Measurements from ENCODE around the gene S100A14.
"Not testable (repeated sequence)": the region's sequence is repeated elsewhere in the genome, so short reads cannot be mapped to it uniquely, and the experiment has no call there.

The S100A14 gene

DNA sequence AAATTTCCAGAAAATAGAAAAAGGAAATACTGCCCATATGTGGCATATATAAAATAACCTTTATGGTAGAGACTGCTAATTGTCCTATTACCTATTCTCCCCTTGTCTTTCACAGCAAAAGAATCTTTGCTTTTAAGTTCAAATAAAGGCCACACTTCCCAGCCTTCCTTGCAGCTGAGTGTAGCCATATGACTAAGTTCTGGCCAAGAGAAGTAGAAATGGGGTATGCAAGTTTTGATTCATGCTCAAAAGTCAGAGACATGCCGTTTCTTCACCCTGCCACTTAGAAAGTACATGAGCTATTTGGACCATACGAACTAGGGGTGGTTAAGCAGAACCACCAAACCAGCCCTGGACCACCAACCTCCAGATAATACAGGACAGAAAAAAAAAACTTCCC lies 32.1 kb downstream of the S100A14 start:
- DNase-seq = no peak

DNA sequence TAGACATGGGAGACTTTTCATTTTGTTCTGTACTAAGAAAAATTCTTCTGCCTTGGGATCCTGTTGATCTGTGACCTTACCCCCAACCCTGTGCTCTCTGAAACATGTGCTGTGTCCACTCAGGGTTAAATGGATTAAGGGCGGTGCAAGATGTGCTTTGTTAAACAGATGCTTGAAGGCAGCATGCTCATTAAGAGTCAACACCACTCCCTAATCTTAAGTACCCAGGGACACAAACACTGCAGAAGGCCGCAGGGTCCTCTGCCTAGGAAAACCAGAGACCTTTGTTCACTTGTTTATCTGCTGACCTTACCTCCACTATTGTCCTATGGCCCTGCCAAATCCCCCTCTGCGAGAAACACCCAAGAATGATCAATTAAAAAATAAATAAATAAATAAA lies 32.6 kb downstream of the S100A14 start:
- not testable (repeated sequence) for DNase-seq

DNA sequence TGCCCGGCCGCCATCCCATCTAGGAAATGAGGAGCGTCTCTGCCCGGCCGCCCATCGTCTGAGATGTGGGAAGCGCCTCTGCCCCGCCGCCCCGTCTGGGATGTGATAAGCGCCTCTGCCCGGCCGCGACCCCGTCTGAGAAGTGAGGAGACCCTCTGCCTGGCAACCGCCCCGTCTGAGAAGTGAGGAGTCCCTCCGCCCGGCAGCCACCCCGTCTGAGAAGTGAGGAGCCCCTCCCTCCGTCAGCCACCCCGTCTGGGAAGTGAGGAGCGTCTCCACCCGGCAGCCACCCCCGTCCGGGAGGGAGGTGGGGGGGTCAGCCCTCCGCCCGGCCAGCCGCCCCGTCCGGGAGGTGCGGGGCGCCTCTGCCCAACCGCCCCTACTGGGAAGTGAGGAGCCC lies 33.3 kb downstream of the S100A14 start:
- not testable (repeated sequence) for DNase-seq

DNA sequence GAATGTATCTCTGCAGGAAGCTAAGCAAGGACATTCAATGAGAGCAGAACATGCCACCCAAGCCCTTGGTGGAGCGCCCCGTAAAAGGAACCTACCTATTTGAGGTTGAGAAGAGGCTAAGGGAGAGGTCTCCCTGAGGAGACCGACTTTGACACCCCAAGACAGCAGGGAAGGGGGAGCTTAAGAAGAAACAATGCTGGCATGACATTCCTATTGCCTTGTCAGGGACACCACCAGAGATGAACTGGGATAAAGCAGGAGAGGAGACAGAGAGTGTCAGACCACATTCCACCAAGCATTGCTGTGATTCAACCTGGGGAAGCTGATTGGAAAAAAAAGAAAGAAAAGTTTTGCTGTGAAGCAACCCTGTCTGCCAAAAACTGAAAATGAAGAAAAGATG lies 37.2 kb downstream of the S100A14 start:
- no peak for DNase-seq

DNA sequence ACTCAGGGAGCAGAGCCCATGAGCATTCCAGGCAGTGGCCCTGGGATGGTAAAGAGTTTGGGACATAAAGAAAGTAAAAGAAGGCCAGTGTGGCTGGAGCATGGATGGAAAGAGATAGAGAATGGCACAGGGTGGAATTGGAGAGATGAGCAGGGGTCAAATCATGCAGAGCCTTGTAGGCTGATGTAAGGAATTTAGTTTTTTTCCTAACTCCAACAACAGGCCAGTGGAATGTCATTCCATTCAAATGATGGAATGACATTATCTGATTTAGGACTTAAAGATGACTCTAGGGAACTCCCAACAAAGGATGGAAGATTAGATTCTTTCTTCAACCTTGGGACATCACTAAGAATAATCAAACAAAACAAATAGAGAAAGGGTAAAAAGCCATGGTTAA lies 37.6 kb downstream of the S100A14 start:
- no peak for DNase-seq

DNA sequence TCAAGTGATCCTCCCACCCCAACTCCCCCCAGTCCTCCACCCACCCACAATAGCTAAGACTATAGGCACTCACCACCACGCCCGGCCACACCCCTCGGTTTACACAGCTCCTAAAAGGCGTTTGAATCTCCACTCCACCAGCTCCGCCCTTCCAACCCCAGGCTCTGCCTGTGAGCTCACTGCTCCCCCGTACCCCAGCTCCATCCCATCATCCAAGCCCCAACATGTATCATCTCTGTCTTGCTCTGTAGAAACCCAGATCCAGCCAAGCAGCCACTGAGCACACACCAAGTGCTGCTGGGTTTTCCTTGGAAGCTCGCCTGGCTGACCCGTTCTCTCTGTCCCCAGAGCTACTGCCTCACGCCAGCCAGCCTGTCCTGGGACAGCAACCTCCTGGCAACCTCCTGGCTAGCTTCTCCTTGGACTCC lies 38.5 kb downstream of the S100A14 start:
- DNase-seq = no peak

DNA sequence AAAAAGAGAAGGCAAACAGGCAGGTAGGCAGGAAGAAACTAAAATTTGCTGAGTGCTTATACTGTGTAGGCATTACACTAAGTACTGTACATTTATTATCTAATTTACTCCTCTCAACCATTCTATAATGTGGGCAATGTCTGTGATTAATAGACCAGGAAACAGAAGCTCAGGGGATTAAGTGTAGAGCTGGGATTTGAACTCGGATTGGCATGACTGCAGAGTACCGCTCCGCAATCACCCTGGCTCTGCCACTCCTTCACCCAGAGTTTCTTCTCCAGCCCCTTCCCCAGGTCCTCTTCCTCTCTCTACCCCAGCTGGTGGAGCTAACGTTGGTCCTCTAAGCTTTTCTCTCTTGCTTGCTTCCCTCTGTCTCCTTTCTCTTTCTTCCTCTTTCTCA lies 39.0 kb downstream of the S100A14 start:
- no peak for DNase-seq

DNA sequence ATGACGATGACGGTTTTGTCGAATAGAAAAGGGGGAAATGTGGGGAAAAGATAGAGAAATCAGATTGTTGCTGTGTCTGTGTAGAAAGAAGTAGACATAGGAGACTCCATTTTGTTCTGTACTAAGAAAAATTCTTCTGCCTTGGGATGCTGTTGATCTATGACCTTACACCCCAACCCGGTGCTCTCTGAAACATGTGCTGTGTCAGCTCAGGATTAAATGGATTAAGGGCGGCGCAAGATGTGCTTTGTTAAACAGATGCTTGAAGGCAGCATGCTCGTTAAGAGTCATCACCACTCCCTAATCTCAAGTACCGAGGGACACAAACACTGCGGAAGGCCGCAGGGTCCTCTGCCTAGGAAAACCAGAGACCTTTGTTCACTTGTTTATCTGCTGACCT lies 40.6 kb downstream of the S100A14 start:
- not testable (repeated sequence) for DNase-seq

DNA sequence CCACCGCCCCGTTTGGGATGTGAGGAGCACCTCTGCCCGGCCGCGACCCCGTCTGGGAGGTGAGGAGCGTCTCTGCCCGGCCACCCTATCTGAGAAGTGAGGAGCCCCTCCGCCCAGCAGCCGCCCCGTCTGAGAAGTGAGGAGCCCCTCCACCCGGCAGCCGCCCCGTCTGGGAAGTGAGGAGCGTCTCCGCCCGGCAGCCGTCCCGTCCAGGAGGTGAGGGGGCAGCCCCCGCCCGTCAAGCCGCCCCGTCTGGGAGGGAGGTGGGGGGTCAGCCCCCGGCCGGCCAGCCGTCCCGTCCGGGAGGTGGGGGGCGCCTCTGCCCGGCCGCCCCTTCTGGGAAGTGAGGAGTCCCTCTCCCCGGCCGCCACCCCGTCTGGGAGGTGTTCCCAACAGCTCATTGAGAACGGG lies 41.0 kb downstream of the S100A14 start:
- not testable (repeated sequence) for DNase-seq

DNA sequence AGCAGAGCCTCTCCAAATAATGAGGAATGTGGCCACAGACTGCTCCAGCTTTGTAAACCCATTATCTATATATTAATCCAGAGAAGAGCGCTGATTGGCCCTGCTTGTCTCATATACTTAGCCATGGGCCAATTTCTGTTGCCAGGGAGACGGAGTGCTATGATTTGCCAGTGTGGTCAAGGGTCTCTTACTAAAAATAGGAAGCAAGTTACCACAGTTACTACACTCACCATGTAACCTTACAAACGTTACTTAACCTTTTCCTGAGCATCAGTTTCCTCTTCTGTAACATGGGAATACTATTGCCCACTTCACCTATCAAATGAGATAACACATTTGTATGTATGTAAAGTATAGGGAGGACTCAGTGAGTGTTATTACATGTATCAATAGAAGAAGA lies 42.8 kb downstream of the S100A14 start:
- no peak for DNase-seq

DNA sequence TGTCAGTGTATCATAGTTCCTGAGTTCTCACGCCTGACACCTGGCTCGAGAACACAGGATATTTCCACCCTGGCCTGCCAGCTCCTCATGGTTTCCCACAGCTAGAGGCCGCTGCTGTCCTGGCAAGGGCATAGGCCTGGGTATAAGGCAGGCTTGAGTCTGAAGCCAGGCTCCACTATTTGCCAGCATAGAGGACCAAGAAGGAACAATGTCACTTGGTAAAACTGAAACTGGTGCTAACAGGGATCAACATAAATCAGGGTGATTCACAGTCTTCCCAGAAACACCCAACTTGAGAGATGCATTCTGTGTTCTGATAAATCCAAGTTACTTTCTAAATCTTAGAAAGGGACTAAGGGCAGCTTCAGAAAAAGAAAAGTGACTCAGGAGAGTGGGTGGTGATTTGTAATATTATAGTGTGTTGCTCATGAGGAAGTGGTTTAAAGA lies 43.5 kb downstream of the S100A14 start:
- peak; percentile 67 for DNase-seq

DNA sequence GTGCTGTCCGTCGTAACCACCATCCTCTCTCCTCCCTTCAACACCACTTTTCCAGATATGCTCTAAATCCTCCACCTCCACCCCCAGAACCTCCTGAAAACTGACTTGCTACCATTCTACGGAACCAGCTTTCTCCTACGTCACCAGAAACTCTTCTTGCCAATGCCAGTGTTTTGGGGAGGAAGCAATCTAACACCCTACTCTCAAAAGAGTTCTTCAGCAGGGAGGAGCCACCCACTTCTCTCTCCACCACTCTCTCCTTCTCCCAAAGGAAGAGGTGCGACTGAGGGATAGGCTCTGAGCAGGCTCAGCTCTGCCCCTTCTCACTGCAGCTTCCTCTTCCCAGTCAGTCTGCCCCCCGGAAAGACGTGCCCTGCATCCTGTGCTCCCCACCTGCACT lies 44.4 kb downstream of the S100A14 start:
- DNase-seq = no peak

DNA sequence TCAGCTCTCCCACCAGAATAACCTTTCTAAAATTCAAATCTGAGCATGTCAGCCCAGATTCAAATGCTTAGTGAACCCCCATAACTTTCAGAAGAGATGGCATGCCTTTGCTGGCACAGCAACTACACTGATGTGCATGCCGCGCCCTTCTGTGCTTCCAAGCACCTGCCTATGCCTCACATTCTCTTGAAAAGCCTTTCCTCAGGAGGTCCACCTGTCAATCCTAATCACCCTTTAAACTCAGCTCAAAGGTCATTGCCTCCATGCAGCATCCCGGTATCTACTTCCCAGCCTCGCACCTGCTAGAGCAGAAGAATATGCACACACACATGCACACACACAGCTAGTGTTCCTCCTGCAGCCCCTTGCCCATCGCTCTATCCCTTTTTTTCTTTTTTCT lies 45.3 kb downstream of the S100A14 start:
- DNase-seq = no peak

DNA sequence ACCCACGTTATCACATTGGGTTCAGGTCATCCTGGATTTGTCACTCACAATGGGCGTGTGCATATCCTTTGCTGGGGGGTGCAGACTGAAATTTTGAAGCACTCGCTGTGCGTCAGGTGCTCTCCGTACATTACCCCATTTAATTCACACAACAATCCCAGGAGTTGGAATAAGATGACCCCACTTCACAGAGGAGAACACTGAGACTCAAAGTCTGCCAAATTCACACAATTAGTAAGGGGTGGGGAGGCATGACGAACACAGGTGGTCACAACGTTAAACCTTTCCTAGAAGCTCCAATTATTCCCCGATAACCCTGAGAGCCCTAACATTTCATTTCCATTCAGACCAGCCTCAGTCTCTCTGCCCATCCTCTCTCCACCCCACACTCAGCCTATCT lies 46.7 kb downstream of the S100A14 start:
- no peak for DNase-seq

DNA sequence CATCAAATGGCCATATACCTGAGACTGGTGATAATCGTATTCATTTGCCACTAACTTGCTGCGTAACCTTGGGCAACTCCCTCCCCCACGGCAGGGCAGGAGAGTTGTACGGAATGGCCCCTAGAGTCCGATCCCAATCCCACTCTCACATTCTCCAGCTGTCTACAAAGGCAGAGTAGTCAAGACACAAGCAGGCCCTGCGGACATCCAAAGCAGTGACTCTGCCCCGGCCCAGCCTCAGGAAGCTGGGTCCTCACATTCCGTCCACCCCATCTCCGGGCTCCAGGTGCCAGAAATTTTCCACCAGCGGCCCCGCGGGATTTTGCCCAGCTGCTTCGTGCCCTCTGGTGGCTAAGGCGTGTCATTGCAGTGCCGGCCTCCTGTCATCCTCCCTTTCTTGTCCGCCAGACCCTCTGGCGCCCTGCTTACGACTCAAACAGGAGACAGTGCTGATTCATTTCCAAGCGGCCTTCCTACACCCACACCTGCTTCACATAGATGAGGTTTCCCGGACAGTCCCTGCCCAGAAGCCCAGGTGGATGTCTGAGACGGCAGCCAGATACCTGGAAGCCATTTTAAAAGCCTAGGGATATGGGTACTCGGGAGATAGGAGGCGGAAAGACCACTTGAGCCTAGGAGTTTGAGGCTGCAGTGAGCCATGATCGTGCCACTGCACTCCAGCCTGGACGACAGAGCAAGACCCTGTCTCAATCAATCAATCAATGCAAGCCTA lies 47.6 kb downstream of the S100A14 start:
- peak; percentile 70 for DNase-seq

DNA sequence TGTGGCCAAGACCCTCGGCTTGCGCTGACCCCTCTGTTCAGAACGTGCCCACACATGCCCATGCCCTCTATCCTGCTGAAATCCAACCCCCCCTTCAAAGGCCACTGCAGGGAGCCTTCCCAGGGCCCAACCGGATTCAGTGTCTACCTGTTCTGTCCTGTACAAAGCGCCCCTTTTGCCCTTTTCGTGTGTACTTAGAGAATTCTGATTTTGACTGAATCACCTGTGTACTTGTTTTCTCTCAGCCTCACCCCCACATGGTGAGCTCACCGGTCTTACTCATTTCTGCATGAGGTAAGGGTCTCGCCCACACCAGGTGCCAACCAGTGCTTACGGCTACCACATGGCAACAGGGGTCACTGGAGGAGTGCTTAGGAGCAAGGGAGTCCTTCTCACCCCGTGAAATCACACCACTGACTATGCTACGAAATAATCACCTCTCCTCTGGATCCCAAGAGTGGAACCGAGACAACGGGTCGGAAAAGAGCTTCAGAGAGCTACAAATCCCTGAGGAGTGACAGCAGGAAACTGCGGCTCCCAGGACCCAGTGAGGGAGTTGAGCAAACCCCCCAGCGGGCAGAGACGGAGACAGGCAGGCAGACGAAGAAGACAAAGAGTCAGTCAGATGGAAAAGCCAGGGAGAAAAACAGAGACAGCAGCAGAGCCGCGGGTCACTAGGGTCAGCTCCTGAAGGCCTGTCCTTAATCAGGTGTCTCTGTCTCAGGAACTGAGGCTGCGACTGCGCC lies 48.3 kb downstream of the S100A14 start:
- DNase-seq = no peak

DNA sequence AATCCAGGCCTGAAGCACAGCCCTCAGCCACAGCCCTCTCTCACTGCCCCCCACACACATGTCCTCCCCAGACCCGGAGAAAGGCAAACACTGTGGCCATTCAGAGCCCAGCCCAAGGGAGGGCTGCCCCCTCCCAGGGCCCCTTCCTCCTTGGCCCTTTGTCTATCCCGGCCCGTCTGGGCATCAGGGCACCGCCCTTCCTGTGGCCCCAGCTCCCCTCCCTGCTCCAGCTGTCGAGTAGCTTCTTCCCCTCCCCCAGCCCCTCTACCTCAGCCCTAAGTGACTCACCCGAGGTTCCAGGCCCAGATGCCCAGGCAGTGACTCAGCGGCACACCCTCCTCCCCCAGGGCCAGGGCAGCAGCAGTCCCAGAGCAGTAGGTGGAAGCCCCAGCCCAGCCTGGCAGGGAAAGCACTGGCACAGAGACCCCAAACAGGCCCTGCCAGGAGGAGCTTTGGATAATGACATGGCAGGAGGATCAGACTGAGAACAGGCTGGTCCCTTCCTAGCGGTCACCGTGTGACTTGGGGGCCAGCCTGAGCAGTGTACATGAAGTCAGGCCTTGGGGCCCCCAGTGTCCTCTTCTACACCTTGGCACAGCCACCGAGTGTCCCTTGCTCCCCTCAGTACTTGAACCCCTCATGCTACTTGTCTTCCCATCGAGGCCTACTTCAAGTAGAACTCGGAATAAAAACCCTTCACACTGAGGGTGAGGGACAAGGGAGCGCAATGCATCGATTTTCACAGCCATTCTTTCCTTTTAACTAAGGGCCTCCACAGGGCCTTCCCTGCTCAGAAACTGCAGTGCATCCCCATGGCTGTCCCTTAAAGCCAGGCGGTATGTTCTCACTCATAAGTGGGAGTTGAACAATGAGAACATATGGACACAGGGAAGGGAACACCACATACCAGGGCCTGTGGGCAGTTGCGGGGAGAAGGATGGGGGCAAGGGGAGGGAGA lies 49.4 kb downstream of the S100A14 start:
- DNase-seq = peak; percentile 89

DNA sequence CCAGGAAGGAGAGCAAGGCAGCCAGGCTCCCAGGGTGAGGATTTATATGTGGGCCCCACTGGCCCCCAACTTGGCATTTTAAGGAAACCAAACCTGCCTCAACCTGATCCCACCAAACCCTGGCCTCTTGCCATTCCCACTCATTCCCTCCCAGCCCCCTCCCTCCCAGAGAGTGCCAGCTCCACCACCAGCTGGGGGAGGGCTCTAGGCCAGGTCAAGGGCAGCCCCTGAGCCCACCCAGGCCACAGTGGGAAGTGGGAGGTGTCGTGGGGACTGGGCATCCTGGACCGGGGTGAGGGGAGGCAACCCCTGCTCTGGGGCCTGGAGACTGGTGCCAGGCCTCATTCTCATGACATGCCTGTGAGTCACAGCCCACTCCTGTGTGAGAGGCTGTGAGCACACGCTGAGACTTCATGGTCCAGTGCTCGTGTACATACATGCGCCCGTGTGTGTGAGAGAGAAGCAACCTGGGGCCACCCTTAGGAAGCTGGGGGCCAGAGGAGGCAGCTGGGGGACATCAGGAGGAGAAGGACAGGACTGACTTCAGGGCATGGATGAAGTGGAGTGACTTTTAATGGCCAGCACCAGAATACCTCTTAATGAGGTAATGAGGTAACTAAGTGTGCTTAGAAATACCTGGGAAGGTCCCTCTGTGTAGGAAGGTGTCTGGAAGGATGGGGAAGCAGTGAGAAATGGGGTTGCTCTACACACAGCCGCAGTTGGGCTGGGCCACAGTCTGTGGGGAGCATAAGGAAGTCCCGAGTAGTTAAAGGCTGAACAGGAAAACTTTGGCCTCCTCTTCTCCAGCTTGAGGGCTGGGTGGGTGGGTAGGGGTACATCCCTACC lies 50.4 kb downstream of the S100A14 start, which contains the start of gene S100A2:
TSS of gene S100A2 (minus strand) at position 316 of the 846 bp plus-strand sequence. CDS start 1,967 bp downstream, outside the sequence.
- peak; percentile 51 for DNase-seq

Measured in NCI-H510A (cell line).